MM.1S (cell line): ENCODE data around the gene SSTR4.

Source experiments
- CTCF ChIP-seq: fragments of 300-600 bp; sonication (generic); IDR thresholded peaks from 2 replicates; pipeline ENCODE4 v1.5.1; 2016; ENCODE audit warnings: antibody characterized with exemption, low read length, mixed read lengths
- EZH2 ChIP-seq: fragments of 300-600 bp; sonication (generic); optimal IDR thresholded peaks from 2 replicates; pipeline ENCODE3; 2017; ENCODE audit warnings: low read depth, mild to moderate bottlenecking, antibody characterized with exemption, low read length, mixed read lengths
- EZH2phosphoT487 ChIP-seq: fragments of 300-600 bp; sonication (generic); IDR thresholded peaks from 2 replicates; pipeline ENCODE4 v1.6.1; 2018; ENCODE audit warnings: antibody characterized with exemption, low read length

- TF ChIP-seq CTCF (no peak), EZH2 (no peak), EZH2phosphoT487 (no peak)
Measured at GRCh38 chr20:22999756-23000155, 35.4 kb upstream of the SSTR4 start.
